Skin of body (tissue), 2 donors: Measurements from ENCODE around the gene ESYT3. TPM values are rescaled to one million over a fixed set of nuclear protein-coding genes. Genes with fewer than 3 reads are reported as not detected.
"Not testable (repeated sequence)": the region's sequence is repeated elsewhere in the genome, so short reads cannot be mapped to it uniquely, and the experiment has no call there.

Experiments
- DNase-seq: peaks from one replicate; lab custom pipeline; 2025; lab: John Stamatoyannopoulos, UW
- total RNA-seq: library from RNA; depleted of rRNA; stranded (reverse); fragments of >200 nt; gene quantifications from one replicate; pipeline ENCODE4 v1.2.3, GENCODE V29; 2014

ESYT3 gene
- total RNA-seq, 1 donor from 2014 or later, result 7.9 TPM

DNA sequence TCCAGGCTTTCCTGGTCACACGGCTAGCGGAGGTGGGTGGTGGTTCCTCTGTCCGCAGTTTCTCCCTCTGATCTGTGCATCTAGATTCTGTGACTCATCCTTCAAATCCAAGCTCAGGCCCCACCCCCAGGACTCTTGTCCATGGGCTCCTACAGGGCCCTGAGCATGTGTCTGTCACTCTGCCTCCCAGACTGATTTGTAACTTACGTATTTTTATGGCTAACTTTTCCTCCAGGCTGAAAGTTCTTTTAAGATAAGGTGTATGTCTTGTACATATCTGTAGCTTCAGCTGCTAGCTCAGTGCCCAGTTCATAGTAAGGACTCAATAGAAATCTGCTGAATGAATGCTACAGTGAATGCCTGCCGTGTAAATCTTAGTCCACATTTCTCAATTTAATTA is 8.0 kb downstream of the ESYT3 start:
- no peak for DNase-seq

DNA sequence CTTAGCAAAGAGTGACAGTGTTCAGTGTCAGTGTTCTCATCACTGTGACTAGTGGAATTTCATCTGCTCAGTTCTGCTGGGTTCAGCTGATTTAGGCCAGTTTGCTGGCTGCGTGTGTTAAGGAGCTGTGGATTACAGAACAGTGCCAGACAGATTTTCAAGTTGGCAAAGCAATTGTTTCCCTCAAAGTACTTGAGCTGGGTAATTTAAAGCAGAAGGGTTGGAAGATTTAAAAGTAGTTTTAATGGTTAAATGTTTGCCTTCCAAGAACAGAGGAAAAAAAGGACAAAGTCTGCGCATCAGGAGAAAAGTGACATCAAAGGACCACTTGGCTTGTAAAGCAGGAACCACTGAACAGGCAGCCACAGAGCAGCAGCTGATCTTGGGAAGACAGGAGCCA is 8.7 kb downstream of the ESYT3 start:
- peak; percentile 83 for DNase-seq

DNA sequence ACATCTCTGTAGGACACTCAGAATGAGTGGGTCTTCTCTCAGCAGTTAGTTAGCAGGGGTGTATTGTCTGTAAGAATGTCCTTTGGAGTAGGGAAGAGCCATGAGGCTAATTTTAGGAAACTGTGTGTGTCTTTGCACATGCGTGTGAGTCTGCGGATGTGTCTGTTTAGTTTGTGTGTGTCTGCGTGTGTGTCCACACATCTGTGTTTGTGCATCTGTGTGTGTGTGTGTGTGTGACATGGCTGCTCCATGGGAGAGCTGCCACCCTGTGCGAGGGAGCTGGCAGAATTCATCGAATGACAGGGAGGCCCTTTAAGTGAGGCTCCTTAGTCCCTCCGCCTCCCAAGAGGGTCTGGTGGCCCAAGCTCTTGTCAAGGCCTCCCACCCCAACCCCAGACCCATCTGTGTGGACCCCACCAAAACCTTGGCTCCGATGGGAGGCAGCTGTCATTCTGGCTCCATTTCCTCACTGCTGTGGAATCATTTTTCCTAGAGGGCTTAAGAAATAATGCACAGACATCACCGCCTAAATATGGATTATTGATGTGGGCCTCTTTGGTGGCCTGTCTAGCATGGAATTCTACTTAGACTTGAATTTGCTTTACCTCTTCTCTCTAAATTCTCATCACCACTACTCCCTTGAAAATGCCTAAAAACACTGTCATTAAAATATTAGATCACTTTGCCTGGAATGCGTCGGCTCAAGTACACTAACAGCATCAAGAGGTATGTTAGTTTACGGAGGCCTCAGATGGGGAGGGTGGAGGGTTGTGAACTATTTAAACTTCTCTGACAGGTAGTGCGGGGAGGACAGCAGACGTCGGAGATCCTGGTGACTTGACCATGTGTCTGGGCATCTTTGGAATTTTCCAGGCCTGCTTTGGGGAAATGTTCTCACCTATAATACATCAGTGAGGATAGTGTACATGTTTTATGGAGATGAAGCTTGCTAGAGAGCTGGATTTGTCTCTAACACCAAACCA is 9.4 kb downstream of the ESYT3 start:
- DNase-seq, result peak; percentile 83

DNA sequence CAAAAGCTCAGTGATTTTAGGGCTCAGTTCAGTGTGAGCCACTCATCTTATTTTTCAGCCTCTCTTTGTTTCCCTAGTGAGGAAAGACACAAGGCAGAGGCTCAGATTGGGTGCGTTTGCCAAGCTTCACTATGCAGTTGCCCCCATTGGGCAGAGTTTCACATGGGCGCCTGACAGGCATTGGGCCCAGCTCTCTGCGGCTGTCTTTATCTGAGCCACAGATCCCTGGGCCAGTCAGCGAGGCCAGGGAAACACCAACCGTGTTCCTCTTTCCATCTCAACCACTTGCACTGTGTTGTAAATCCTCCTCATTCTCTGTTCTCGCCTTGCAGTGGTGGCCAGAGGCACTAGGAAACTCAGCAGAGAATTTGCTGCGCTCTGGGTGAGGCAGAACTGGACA is 10.8 kb downstream of the ESYT3 start:
- DNase-seq, result no peak

DNA sequence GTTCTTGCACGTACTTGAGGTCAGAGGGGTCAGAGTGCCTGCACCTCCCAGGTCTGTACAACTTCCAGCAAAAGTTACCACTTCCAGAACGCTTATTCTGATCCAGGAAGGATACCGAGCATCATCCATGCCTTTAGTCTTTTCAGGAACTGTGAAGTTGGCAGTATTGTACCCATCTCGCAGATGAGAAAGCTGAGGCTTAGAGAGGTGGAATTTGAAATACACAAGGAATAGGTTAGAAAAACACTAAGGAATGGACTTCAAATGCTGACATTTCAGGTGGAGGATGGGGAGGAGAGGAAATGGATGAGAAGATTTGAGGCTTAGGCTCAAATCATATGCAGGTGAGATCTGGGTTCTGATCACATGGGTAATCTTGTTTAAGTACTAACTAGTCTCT is 11.2 kb downstream of the ESYT3 start:
- DNase-seq, result no peak

DNA sequence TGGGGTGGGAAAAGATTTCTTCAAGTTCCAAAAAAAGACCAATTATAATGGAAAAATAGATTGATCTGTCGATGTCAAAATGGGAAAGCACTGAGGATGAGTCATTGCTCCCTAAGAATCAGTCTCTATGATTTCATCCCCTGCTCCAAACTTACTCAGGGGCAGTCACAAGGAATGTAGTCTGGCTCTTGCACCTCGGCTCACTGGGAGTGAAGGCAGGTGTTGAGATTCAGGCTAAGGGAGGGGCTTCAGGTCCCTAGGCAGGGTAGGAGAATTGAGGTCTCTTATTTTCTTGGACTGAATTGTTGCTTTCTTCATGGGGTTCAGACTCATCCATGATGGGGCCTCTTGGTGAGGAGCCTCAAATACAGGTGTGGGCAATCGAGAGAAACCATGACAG is 14.2 kb downstream of the ESYT3 start:
- no peak for DNase-seq

DNA sequence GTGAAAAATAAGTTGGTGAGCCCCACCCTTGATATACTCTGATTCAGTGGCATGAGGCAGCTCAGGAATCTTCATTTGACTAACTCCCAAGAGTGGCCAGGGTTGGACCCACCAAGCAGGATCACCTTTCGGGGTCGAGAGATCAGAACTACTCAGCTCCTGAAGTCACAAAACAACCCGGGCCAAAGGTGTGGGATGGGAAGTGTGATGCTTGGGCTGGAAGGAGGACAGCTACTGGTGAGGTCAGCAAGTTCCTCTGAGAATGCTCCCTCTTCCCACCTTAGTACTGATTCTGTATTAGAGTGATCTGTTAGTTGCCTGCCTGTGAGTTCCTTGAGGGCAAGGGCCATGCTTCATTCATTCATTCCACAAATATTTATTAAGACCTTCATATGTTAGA is 15.1 kb downstream of the ESYT3 start:
- DNase-seq, result no peak

DNA sequence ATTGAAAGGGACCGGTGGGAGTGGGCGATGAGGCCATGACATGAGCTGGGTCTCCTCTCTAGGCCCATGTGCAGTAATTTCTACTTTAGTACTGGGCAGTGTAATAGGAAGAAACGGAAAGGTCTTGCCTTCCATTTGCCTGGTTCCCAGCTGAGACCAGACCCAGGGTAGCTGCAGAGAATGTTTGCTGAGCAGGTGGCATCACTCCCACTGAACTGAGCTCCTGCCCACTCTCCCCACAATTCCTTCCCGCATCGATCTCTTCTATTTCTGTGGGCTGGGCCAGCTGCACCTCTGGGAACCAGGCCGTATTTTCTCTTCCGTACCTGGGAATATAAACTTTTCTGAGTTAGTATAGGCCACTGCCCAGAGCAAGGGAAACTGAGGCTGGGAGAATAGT is 15.8 kb downstream of the ESYT3 start:
- no peak for DNase-seq

DNA sequence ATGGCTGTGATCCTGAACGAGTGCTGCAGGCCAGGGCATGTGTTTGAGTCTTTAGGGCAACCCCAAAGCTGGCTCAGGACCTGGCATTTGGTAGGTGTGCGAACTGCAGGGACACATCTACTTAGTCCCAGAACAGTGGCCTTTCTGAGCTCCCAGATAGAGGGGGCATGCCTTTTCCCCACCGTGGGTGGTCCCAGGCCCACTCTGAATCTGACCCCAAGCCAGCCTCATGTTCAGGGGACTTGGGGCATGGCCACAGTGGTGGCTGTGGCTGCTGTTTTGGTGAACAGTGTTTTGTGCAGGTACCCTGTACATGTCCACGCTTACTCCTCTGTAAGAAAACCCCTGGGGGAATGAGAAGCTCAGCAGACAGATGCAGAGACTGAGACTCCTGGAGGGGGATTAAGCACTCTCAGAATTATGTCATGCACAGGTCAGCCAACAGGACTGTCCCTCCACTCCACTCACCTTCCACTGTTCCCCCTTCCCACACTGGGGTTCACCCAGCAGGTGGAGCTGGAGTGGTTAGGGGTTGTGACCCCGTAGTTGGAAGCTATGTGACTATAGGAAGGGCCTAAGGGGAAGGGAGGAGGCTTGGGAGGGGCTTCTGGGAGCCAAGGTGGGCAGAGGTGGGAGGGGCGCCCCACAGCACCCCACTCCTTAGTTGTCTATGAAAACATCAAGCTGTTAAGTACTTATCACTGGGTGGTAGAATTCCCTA is 16.4 kb downstream of the ESYT3 start:
- DNase-seq, result no peak

DNA sequence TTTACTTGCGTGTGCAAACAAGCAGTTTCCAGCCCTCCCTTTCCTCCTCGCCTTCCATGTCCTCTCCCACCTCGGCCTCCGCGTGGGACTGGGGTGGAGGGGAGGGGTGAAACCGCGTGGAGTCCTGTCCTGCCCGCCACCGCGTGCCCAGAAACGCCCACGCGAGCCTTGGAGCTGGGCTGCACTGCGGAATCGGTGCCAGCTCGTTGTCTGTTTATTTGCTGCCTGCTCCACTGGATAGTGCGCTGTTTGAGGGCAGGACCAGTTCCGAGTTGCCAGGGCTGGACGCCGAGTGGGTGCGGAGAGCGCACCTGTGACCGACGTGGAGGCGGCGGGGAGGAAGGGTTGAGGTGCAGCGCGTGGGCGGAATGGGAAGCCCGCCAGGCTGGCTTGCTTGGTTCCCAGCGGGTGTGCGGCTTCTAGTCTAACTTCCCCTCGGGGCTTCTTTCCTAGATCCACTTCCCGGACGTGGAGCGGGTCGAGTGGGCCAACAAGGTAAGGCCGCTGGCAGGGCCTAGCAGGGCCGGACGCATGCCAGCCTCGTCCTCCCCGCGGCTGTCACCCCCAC is 17.3 kb downstream of the ESYT3 start:
- no peak for DNase-seq

DNA sequence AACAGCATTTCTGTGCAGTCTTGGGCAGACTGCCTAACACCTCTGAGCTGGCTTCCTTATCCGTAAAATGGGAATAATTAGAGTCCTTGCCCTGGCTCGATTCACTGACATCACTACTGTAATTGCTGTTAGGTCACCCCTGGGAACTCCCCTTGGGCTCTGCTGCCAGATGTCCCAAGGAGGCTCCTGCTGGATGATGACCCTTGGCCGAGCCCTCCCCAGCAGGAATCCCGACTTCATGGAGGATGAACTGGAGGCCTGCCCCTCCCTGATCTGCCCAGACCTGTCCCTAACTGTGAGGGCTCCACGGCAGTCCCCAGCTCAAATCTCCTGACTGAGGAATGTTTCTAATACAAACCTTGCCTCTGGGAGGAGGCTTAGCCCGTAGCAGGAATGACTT is 18.0 kb downstream of the ESYT3 start:
- DNase-seq, result no peak

DNA sequence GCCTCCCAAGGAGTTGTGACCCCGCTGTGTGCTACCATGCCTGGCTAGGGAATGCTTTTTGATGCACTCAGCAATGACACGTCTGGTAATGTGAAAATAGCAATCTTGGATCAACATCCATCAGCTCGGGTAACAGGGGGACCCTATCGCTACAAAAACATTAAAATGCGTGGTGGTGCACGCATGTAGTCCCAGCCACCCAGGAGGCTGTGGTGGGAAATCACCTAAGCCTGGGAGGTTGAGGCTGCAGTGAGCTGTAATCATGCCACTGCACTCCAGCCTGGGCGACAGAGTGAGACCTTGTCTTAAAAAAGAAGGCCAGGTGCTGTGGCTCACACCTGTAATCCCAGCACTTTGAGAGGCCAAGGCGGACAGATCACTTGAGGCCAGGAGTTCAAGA is 19.5 kb downstream of the ESYT3 start:
- DNase-seq, result not testable (repeated sequence)

DNA sequence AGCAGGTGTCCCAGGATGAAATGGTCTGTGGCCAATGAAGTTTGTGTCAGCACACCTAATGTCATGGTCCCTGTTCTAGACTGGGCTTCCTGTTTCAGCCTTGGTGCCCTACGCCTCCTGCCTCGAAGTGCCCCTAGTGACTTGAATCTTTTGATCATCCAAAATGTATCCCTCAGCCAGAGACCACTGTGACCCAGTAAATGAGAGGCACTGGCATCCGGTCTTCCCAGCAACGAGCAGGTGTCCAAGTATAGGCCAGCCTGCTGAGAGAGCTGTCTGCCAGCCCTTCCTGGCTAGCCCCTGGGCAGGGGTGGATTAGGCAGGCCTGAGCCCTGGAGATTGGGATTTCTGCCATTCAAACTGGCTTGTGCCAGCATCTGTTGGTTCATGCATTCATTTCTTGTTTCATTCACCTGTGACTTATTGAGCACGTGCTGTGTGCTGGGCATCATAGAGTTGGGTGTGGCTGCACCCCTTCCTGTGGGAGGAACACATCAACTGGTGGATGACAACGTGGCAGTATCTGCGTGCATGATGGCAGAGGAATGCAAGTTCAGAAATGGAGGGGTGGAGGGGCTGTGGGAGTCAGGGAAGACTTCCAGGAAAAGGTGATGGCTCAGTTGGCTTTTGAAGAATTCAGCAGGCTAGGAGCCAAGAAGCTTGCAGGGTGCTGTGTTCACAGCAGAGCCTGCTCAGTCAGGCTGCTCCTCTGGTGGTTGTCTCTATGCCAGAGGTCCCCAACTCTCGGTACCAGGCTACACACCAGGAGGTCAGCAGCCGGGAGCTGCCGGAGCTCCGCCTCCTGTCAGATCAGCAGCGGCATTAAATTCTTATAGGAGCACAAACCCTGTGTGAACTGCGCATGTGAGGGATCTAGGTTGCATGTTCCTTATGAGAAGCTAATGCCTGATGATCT is 21.6 kb downstream of the ESYT3 start:
- DNase-seq, result no peak

DNA sequence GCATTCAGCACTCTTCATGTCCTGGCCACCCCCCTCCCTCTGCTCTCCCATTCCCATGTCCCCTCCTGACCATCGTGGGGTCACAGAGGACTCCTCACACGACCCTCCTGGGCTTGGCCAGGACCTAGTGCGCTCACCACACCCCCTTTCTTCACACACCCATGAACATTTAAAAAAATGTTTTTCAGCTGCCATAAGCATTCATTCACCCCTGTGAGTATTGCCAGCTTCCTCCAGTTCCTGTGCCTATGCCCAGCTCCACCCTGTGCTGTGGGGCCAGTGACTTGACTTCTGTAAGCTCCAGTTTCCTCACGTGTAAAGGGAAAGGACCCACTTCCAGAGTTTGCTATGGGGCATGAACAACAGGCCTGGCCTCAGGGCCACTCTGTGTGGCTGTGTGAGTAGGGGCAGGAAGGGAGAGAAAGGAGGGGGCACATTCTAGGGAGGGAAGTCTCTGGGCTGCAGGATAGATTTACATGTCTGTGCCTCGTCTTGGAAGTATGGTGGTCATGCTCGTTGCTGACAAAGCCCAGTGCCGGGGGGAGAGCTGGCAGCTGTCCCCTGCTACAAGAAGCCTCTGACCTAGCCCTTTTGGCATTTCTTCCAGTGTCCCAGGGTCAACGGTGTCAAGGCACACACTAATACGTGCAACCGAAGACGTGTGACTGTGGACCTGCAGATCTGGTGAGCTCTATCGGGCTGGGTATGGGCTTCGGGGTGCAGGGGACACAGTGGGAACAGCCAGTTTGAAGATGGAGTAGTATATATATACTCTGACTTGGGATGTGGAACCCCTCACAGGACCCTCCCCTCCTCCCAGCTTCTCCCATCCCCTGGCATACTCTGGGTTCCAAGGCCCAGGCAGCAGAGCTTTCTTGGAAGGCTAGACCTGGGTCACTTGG is 22.8 kb downstream of the ESYT3 start:
- DNase-seq, result no peak

DNA sequence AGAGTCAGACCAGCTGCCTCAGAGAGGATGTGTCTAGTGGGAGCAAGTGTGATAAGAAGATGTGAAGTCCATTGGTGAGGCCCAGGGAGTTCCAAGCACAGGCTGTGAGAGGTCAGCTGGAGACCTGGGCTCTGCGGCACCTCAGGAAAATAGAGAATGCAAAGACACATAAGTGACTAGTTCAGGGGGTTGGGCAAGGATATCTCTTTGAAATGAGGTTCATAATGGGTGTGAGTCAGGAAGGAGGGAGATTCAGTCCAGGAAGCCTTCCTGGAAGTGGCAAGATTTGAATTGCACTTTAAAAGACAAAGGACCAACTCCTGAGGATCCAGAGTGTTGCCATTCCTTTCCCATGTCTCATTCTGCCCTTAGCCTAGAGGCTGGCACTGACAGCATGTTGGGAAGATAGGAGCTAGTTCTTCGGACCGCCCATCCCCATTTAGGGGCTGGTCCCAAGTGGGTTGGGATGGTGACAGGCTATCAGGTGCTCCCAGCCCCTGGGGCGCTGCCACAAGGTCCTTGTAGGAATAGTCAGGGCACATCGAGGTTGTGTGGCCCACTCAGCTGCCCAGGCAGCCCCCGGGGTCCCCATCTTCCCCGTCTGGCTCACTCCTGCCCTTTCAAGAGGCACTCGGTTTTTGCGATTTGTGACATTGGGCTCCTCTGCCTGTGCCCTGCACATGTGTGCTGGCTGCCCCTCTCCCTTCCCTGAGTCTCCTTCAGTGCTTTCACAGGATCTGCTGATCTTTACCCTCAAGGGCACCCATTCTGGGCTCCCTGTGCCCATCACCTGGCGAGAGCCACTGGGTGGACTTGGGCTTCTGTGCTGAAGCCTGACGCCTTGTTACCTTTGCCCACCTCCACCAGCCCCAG is 23.7 kb downstream of the ESYT3 start:
- no peak for DNase-seq

DNA sequence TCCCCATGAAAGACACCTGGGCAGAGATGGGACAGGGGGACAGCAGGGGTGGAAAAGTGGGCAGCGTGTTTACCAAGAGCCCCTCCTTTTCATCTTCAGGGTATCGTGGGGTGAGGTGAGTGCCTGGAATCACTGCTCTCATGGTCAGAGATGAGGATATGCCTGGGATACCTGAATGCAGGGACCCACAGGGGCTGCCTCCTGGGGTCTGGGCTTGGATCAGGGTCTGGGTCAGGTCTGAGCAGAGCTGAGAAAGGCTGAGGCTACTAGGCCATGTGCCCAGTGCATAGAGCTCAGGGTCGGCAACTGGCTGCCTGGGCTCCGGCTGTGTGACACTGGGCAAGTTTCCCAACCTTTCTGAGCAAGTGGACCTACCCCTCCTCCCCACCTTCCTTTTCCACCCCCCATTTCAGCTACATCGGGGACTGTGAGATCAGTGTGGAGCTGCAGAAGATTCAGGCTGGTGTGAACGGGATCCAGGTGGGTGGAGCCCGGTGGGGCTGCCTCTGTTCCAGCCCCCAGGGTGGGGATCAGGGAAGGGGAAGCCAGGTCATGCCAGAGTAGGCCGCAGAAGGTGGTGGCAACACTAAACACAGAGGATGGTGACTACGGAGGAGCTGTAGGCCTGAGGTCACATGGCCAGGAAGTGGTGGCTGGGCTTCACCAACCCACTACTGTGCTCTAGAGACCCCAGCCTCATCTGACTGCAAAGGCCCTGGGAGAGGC is 24.5 kb downstream of the ESYT3 start:
- no peak for DNase-seq

DNA sequence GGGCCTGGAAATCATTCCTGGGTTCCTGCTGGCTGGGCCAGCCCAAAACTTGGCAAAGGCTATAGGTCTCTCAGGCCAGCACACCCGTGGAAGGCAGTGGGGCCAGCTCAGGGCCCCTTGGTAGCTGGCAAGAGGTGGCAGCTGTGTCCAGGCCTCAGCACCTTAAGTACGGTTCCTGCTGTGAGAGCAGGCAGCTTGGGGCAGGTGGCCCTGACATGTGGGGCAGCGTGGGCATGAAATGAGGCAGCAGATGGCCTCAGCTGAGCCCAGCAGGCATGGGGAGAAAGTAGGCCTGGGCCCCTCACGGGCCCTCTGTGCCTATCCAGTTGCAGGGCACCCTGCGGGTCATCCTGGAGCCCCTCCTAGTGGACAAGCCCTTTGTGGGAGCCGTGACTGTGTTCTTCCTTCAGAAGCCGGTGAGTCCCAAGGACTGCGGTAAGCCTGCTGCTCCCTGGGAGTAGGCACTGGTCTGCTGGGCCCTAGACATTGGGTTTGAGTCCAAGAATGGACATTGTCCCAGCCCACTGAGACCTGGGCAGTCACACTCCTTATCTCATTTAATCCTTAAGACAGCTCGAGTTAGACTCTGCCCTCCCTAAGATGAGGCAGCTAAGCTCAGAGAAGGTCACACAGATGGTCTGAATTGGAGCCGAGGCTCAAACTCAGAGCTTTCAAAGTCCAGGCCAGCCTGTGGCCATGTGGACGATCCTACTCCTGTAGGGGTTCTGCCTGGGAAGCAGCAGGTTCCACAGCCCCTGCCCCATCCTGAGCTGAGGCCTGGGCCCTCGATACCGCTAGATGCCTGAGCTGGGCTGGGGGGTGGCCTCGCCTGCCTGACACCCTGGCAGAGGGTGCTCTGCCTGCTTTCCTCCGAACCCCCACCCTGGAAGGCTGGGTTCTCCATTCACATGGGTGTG is 25.5 kb downstream of the ESYT3 start:
- no peak for DNase-seq
